ENCODE data around the gene FAM13A. TPM values are rescaled to one million over a fixed set of nuclear protein-coding genes. Genes with fewer than 3 reads are reported as not detected.

FAM13A gene
- total and polyA plus RNA-seq, 9 of the 15 experiments (the other 6 are each of a cell fraction or from before 2014, with no cell fraction given): 11.3 to 23.3 (median 14.7) TPM

DNA sequence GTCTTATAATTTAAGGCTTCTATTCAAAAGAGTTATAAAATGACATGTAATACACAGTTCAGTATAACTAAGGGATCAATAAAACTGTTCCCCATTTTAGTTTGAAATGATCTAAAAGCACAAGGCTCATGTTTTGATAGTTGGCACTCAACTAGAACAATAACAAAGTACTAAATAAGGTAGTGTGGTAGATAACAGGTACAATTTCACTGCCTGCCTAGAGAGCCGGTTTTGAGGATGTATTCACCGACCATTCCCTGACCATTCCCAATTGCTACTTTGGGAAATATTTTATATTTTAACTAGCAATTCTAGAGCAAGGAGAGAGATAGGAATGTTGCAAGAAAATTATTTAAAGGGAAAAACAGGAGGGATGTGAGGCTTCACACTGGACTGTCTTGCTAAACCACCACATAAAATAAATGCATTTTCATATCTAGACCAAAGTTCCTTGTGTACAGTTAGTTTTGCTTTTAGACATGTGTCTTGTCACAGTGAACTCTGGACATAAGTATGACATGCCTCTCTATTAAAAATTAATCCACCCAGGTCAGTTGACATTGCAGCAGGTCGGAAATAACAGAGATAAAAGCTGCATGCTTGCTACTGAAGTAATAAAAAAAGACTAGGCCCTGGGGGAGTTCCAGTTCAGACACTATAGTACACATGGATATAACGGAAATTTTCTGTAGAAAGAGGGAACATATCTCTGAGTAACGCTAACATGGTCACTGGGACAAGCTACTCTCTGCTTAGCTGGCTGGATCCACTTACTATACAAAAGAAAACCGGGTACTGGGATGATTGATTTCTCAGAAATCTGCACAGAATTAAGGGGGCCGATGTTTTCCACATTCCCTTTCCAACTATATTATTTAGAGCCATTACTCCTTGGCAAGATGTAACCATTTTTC is 303.1 kb downstream of the FAM13A start (continued):
- TF ChIP-seq, protein P1, sequence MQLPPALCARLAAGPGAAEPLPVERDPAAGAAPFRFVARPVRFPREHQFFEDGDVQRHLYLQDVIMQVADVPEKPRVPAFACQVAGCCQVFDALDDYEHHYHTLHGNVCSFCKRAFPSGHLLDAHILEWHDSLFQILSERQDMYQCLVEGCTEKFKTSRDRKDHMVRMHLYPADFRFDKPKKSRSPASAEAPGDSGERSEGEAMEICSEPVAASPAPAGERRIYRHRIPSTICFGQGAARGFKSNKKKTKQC (CRISPR knock-in tag; IDR thresholded peaks at IDR 0.05): no peak
- TF ChIP-seq, protein P2, sequence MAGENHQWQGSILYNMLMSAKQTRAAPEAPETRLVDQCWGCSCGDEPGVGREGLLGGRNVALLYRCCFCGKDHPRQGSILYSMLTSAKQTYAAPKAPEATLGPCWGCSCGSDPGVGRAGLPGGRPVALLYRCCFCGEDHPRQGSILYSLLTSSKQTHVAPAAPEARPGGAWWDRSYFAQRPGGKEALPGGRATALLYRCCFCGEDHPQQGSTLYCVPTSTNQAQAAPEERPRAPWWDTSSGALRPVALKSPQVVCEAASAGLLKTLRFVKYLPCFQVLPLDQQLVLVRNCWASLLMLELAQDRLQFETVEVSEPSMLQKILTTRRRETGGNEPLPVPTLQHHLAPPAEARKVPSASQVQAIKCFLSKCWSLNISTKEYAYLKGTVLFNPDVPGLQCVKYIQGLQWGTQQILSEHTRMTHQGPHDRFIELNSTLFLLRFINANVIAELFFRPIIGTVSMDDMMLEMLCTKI (IDR thresholded peaks at IDR 0.05; ENCODE audit: partially characterized antibody): no peak

DNA sequence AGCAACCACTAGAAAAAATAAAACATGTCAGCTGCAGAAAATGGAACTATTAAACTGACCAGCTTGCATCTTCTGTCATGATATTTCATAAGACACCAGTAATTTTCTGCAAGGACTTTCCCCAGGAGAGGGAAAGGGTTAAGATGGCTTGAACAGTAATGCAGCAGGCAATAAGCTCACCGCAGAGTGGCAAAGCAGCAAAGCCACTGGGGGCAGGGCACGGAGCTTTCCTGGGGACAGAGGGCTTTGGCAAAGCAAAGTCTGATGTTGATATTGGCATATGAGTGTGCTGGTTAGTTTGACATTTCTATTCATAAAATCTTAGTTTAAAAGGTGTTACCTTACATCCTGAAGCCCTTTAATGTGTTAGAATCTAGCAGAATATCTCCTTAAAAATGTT is 304.2 kb downstream of the FAM13A start:
- H3K9me1 ChIP-seq (ENCODE audit: control insufficient read depth, insufficient read depth, low read length): no peaks in the 10 kb centered on the region
- no peak overlapping the region for H3K4me3 ChIP-seq
- FAIRE-seq (peak; percentile 32), ATAC-seq (no peak), DNase-seq (ENCODE audit: extremely low read depth in 1 of 4, low spot score in 3 of 4) (no peak)
- no peaks in the 10 kb centered on the region for H3K27me3 ChIP-seq (ENCODE audit: control insufficient read depth in 2 of 2, insufficient read depth in 2 of 2, low read length in 2 of 2)
- no peaks in the 10 kb centered on the region for H3K9me3 ChIP-seq (replicated peaks; ENCODE audit: control insufficient read depth, insufficient read depth, low read depth, low read length)
- H3K36me3 ChIP-seq (ENCODE audit: control insufficient read depth, insufficient read depth, low read length): peaks cover 30% of the 10 kb centered on the region
- no peak for TF ChIP-seq RBM22 (IDR thresholded peaks at IDR 0.05; ENCODE audit: low read depth, low read length, poor library complexity, severe bottlenecking)
- TF ChIP-seq MYC (IDR thresholded peaks at IDR 0.05; ENCODE audit: low read depth, low read length): no peak
- no peak for TF ChIP-seq MYC (CRISPR knock-in tag; IDR thresholded peaks at IDR 0.05; ENCODE audit: borderline replicate concordance, low read depth)
- H3K4me1 ChIP-seq (replicated peaks in 1 of 2; ENCODE audit: control insufficient read depth in 2 of 2, insufficient read depth in 2 of 2, low read length in 2 of 2): peaks cover 0 to 3% of the 10 kb centered on the region in 2 experiments; a peak in 2 of 5 replicates
- H4K20me1 ChIP-seq (replicated peaks; ENCODE audit: control insufficient read depth, insufficient read depth, low read length): no peaks in the 10 kb centered on the region
- no peak overlapping the region for H3K9ac ChIP-seq (ENCODE audit: insufficient read depth in 1 of 2, low read depth in 2 of 2, low read length in 2 of 2)
- no peak overlapping the region for H2AFZ ChIP-seq (ENCODE audit: low read depth, low read length)
- in situ Hi-C loops (cut with MboI) (no loop called here), intact Hi-C loops (cut with micrococcal nuclease) (no loop called here)
- 71% methylated on average over 2 of the region's 2 CpGs for WGBS (ENCODE audit: insufficient coverage, low coverage, missing lambda C conversion rate)
- no peak overlapping the region for H3K4me2 ChIP-seq (ENCODE audit: insufficient read depth, low read length)
- POLR2A ChIA-PET: interaction anchor here (0.5 kb wide), 1 partner anchor 374 kb away, joined by 3 read pairs; the partner anchor contains the start of gene HERC6
- H3K27ac ChIP-seq (ENCODE audit: extremely low read depth, low read depth, low read length): no peak overlapping the region
- CTCF ChIA-PET (ENCODE audit: low intra/inter-chr PET ratio): no interaction called here
- no TSS peak for BruUV-seq (replicated peaks)
- H3K79me2 ChIP-seq (ENCODE audit: control insufficient read depth, insufficient read depth, low read length): no peaks in the 10 kb centered on the region

Data from K562 (cell line).